Mammary epithelial cell (primary cell): ENCODE data around the gene PALLD.

Source experiments
- CTCF ChIP-seq, 2 donors: IDR thresholded peaks in 1 of 2; conservative IDR thresholded peaks in 1 of 2; 2 replicates each; pipeline ENCODE4 v1.5.1; 2011 to 2012; ENCODE audit warnings: inconsistent platforms in 2 of 2, low read length in 2 of 2, mild to moderate bottlenecking in 2 of 2, control low read depth in 1 of 2, low read depth in 1 of 2; ENCODE audit not compliant: insufficient read depth in 1 of 2; ENCODE audit errors: extremely low read depth in 1 of 2
- EZH2 ChIP-seq: IDR thresholded peaks from 2 replicates; pipeline ENCODE4 v1.6.1; 2012; ENCODE audit warnings: low read length, inconsistent platforms, borderline replicate concordance

- no peak for TF ChIP-seq CTCF (conservative IDR thresholded peaks at IDR 0.05 in 1 of 2, IDR thresholded peaks at IDR 0.05 in 1 of 2; ENCODE audit: extremely low read depth in 1 of 2, insufficient read depth in 1 of 2, low read depth in 1 of 2, low read length in 2 of 2)
- TF ChIP-seq EZH2: no peak
These were observed 374.8 kb downstream of the PALLD start for GRCh38 chr4:168871632-168872031.
